ENCODE measurements around the gene TTLL8. TPM values are rescaled to one million over a fixed set of nuclear protein-coding genes. Genes with fewer than 3 reads are reported as not detected.
"Not testable (repeated sequence)": the region's sequence is repeated elsewhere in the genome, so short reads cannot be mapped to it uniquely, and the experiment has no call there.

TTLL8 gene
- total RNA-seq, 2 experiments from 2014 or later, result not detected

DNA sequence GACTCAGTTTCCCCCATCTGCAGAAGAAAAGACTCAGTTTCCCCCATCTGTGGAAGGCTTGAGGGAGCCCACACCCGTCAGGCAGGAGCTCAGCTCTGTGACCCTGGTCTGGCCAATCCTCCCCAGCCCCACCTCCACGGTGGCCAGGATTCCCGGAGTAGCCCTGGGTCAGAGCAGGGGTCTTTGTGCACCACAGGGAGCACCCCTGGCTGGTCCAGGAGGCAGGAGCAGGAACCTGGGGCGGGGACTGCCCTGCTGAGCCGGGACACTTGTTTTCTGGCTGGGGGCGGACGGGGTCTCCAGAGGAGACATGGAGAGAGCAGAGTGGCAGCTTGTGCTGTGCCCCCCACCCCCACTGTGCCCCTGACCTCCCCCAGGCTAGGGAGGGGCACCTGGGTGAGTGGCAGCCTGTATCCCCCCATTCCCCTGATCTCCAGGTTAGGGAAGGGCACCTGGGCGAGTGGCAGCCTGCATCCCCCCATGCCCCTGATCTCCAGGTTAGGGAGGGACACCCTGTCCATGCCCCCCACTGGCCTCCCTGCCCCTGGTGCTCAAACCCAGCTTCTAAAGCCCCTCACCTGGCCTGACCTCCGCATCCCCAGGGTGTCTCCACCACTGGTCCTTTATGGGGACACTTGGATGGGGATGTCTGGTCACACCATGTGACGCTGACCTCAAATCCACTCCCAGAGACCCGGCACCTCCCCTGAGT, 64.3 kb downstream of the TTLL8 start:
- Mint-ChIP-seq H3K9me3 (peaks cover 6% of the 10 kb centered on the region), H3K36me3 (ENCODE audit: low read depth) (peaks cover 4% of the 10 kb centered on the region), H3K4me1 (peaks cover 9% of the 10 kb centered on the region), H3K27ac (no peak overlapping the region), H3K4me3 (no peak overlapping the region), H3K27me3 (peaks cover 7% of the 10 kb centered on the region)
- ChIA-PET POLR2A (no interaction called here), CTCF (interaction anchor here (0.6 to 2.5 kb wide), 7 partner anchors 9 to 69 kb away, joined by 3 to 8 read pairs (median 5); no protein-coding TSS in a partner anchor)
- no peak for DNase-seq

- ChIA-PET POLR2A (no interaction called here), CTCF (interaction anchor here (0.6 to 2.5 kb wide), 7 partner anchors 10 to 74 kb away, joined by 3 to 8 read pairs (median 4); no protein-coding TSS in a partner anchor)
- Mint-ChIP-seq H3K36me3 (ENCODE audit: low read depth) (peaks cover 4% of the 10 kb centered on the region), H3K4me1 (peaks cover 5% of the 10 kb centered on the region), H3K4me3 (no peak overlapping the region), H3K27me3 (peaks cover 9% of the 10 kb centered on the region), H3K9me3 (peaks cover 8% of the 10 kb centered on the region), H3K27ac (no peak overlapping the region)
- DNase-seq, result peak; percentile 68
Observed at GRCh38 chr22:49992921-49993648, 65.0 kb downstream of the TTLL8 start.

- CTCF ChIA-PET, result interaction anchor here (0.8 kb wide), 1 partner anchor 38 kb away, joined by 3 read pairs; no protein-coding TSS in a partner anchor
- no peak for DNase-seq
- H3K27ac Mint-ChIP-seq, result no peak overlapping the region
- peaks cover 5% of the 10 kb centered on the region for H3K4me1 Mint-ChIP-seq
- H3K27me3 Mint-ChIP-seq, result peaks cover 13% of the 10 kb centered on the region
- POLR2A ChIA-PET, result no interaction called here
- peaks cover 10% of the 10 kb centered on the region for H3K9me3 Mint-ChIP-seq
- H3K4me3 Mint-ChIP-seq, result no peak overlapping the region
- peaks cover 4% of the 10 kb centered on the region for H3K36me3 Mint-ChIP-seq (ENCODE audit: low read depth)
Observed at GRCh38 chr22:49991907-49992533, 66.1 kb downstream of the TTLL8 start.

- Mint-ChIP-seq H3K27me3 (peaks cover 20% of the 10 kb centered on the region), H3K27ac (no peak overlapping the region), H3K36me3 (ENCODE audit: low read depth) (peaks cover 7% of the 10 kb centered on the region), H3K4me1 (peaks cover 5% of the 10 kb centered on the region), H3K4me3 (no peak overlapping the region), H3K9me3 (peaks cover 17% of the 10 kb centered on the region)
- ChIA-PET CTCF (no interaction called here), POLR2A (interaction anchor here (0.6 kb wide), 1 partner anchor 202 kb away, joined by 3 read pairs; no protein-coding TSS in a partner anchor)
- no peak for DNase-seq
Observed at GRCh38 chr22:49991167-49991566, 66.9 kb downstream of the TTLL8 start.

- H3K4me3 Mint-ChIP-seq, H3K27ac Mint-ChIP-seq, DNase-seq, POLR2A ChIA-PET, CTCF ChIA-PET, H3K4me1 Mint-ChIP-seq: not testable (repeated sequence)
- peaks cover 33% of the 10 kb centered on the region for H3K27me3 Mint-ChIP-seq
- H3K36me3 Mint-ChIP-seq (ENCODE audit: low read depth), result peaks cover 15% of the 10 kb centered on the region
- H3K9me3 Mint-ChIP-seq, result peaks cover 26% of the 10 kb centered on the region
Observed at GRCh38 chr22:49989826-49990225, 68.3 kb downstream of the TTLL8 start.

GRCh38 chr22:49986325-49986724, 71.8 kb downstream of the TTLL8 start:
- peaks cover 28% of the 10 kb centered on the region for H3K9me3 Mint-ChIP-seq
- DNase-seq, result no peak
- H3K27ac Mint-ChIP-seq, result no peak overlapping the region
- ChIA-PET CTCF (no interaction called here), POLR2A (no interaction called here)
- peaks cover 2% of the 10 kb centered on the region for H3K4me1 Mint-ChIP-seq
- no peak overlapping the region for H3K4me3 Mint-ChIP-seq
- H3K36me3 Mint-ChIP-seq (ENCODE audit: low read depth), result peaks cover 19% of the 10 kb centered on the region
- H3K27me3 Mint-ChIP-seq, result peaks cover 41% of the 10 kb centered on the region

DNA sequence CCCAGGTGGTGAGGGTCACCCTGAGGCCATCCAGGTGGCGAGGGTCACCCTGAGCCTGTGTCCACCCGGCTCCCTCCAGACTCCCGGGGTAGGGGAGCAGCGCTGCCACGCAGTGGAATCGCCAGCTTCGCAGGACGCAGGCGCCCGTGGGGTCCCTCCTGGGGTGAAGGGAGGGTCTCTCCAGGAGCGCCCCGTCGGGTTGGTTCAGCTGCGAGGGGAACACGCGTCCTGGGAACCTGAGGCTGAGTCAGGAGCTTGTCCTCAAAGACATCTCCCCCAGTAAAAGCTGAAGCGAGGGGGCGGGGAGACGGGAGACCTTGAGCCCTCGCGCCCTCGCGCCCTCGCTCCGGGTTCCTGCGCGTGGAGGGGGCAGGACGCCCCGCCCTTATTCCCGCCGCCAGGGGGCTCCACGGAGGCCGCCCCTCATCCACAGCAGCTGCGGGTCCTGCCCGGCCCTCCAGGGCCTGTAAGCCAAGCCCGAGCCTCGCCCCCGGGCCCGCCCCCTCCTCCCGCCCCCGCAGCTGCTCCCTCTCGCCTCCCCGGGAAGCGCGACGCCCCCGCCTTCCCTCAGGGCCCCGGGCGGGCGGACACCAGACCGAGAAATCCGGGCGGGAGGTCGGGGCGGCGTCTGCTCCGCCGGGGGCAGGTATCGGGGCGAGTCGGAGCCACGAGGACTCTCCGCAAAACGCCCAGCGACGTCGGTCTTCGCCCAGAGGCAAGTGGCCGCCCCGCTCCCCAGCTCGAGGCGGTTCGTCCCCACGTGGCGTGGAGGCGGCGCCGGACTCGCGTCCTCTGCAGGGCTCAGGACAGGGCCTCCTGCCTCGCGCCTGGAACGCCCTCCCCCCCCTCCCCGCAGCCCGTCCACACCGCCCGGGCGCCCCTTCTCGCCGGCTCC, 74.7 kb downstream of the TTLL8 start:
- peaks cover 4% of the 10 kb centered on the region for H3K4me1 Mint-ChIP-seq
- ChIA-PET POLR2A (no interaction called here), CTCF (interaction anchor here (1.0 to 1.6 kb wide), 3 partner anchors 11 to 16 kb away, joined by 3 to 5 read pairs (median 5); no protein-coding TSS in a partner anchor)
- H3K9me3 Mint-ChIP-seq, result peaks cover 31% of the 10 kb centered on the region
- H3K36me3 Mint-ChIP-seq (ENCODE audit: low read depth), result peaks cover 24% of the 10 kb centered on the region
- no peak overlapping the region for H3K4me3 Mint-ChIP-seq
- no peak for DNase-seq
- H3K27me3 Mint-ChIP-seq, result peaks cover 34% of the 10 kb centered on the region
- no peak overlapping the region for H3K27ac Mint-ChIP-seq

DNA sequence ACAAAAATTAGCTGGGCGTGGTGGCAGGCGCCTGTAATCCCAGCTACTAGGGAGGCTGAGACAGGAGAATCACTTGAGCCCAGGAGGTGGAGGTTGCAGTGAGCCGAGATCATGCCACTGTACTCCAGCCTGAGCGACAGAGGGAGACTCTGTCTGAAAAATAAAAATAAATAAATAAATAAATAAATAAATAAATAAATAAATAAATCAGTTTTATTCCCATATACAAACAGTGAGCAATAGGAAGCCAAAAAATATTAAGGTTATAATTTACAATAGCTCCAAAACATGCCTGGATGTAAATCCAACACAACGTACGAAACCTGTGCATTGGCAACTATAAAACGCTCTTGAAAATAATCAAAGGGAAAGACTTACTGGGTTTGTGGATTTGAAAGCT, 76.3 kb downstream of the TTLL8 start:
- H3K4me3 Mint-ChIP-seq, POLR2A ChIA-PET, DNase-seq, H3K4me1 Mint-ChIP-seq, H3K27ac Mint-ChIP-seq: not testable (repeated sequence)
- peaks cover 29% of the 10 kb centered on the region for H3K9me3 Mint-ChIP-seq
- CTCF ChIA-PET, result interaction anchor here (1.2 to 1.6 kb wide), 2 partner anchors 10 to 33 kb away, joined by 3 to 5 read pairs; no protein-coding TSS in a partner anchor
- H3K36me3 Mint-ChIP-seq (ENCODE audit: low read depth), result peaks cover 24% of the 10 kb centered on the region
- peaks cover 29% of the 10 kb centered on the region for H3K27me3 Mint-ChIP-seq

DNA sequence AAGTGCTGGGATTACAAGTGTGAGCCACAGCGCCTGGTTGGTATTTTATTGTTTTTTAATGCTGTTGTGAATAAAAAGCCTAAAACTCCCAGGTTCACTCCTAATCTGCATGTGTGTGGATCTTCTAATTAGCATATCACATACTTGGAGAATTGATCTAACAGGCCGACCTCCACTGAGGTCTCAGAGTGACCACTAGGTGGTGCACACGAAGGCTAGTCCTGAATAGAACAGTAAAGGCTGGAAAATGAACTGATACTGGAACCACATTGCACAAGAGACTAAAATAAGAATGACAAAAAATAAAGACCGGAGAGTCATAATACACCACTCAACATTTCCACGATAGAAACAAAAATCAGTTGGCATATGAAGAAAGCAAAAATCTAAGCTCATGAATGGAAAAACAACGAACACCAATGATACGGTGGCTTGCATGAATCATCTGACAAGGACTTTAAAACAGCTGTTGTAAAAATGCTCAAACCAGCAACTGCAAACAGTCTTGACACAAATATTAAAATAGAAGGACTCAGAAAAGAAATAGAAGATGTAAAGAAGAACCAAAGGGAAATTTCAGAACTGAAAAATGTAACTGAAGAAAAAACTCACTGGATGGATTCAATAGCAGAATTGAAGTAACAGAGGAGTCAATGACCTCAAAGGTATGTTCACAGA, 78.4 kb downstream of the TTLL8 start:
- no peak for DNase-seq
- Mint-ChIP-seq H3K9me3 (peaks cover 13% of the 10 kb centered on the region), H3K4me3 (no peak overlapping the region), H3K27ac (no peak overlapping the region), H3K36me3 (ENCODE audit: low read depth) (peaks cover 13% of the 10 kb centered on the region), H3K27me3 (peaks cover 9% of the 10 kb centered on the region), H3K4me1 (peaks cover 20% of the 10 kb centered on the region)
- ChIA-PET CTCF (no interaction called here), POLR2A (no interaction called here)

DNA sequence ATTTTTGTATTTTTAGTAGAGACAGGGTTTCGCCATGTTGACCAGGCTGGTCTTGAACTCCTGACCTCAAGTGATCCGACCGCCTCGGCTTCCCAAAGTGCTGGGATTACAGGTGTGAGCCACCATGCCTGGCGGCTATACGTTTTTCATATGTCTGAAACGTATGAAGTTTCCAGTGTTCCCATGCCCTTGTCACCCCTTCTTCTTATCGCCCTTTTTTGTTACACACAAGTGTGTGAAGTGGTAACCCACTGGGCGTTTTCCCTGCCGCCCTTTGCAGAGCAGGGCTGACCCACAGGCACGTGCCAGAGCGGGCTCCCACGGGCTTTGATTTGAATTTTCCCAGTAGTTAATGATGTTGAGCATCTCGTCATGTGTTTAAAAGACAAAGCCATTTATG, 80.5 kb downstream of the TTLL8 start:
- peaks cover 9% of the 10 kb centered on the region for H3K36me3 Mint-ChIP-seq (ENCODE audit: low read depth)
- CTCF ChIA-PET, result no interaction called here
- DNase-seq, result no peak
- peaks cover 2% of the 10 kb centered on the region for H3K27me3 Mint-ChIP-seq
- H3K4me1 Mint-ChIP-seq, result peaks cover 18% of the 10 kb centered on the region
- peaks cover 13% of the 10 kb centered on the region for H3K9me3 Mint-ChIP-seq
- H3K27ac Mint-ChIP-seq, result no peak overlapping the region
- H3K4me3 Mint-ChIP-seq, result no peak overlapping the region
- POLR2A ChIA-PET, result no interaction called here

DNA sequence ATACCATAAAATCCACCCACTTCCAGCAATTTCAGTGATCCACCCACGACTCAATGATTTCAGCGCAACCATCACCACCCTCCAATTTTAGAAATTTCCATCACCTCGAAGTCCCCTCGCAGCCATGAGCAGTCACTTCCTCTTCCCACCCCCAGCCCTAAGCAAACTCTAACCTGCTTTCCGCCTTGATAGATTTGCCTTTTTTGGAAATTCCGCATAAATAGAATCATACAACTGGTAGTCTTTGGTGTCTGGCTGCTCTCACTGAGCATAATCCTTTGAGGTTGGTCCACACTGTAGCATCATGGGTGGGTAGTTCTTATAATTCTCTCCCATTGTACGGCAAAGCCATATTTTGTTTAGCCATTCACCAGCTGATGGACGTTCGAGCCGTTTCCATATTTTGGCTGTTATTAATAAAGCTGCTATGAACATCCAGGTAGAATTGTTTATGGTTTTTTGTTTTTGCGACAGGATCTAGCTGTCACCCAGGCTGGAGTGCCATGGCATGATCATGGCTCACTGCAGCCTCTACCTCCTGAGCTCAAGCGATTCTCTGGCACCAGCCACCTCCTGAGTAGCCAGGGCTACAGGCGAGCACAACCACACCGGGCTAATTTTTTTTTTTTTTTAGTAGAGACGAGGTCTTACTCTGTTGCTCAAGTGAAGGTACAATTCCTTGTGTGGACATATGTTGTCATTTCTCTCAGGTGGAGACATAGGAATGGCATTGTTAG, 81.5 kb downstream of the TTLL8 start:
- H3K36me3 Mint-ChIP-seq (ENCODE audit: low read depth), result peaks cover 9% of the 10 kb centered on the region
- H3K9me3 Mint-ChIP-seq, result peaks cover 11% of the 10 kb centered on the region
- peak; percentile 51 for DNase-seq
- ChIA-PET POLR2A (interaction anchor here (0.6 kb wide), 1 partner anchor 23 kb away, joined by 3 read pairs; no protein-coding TSS in a partner anchor), CTCF (interaction anchor here (0.6 kb wide), 1 partner anchor 17 kb away, joined by 6 read pairs; no protein-coding TSS in a partner anchor)
- no peak overlapping the region for H3K4me3 Mint-ChIP-seq
- no peaks in the 10 kb centered on the region for H3K27me3 Mint-ChIP-seq
- peaks cover 18% of the 10 kb centered on the region for H3K4me1 Mint-ChIP-seq
- peak overlapping the region; percentile 79 for H3K27ac Mint-ChIP-seq
